GM12878 (cell line): Measurements from ENCODE around the gene RAPGEF4. TPM values are rescaled to one million over a fixed set of nuclear protein-coding genes. Genes with fewer than 3 reads are reported as not detected.

Source experiments
- MTA2 ChIP-seq: fragments of 450-650 bp; IDR thresholded peaks from 2 replicates; pipeline ENCODE4 v1.6.1; 2016; ENCODE audit warnings: low read depth, mild to moderate bottlenecking, moderate library complexity
- RB1 ChIP-seq: fragments of 450-650 bp; formaldehyde crosslinking; IDR thresholded peaks from 2 replicates; pipeline ENCODE4 v1.6.1; 2017; ENCODE audit warnings: mild to moderate bottlenecking, borderline replicate concordance
- SUZ12 ChIP-seq: fragments of 200-600 bp; sonication (generic); IDR thresholded peaks from one replicate; pipeline ENCODE4 v1.6.1; 2018; ENCODE audit warnings: antibody characterized with exemption, mild to moderate bottlenecking; ENCODE audit not compliant: unreplicated experiment
- ZBTB4 ChIP-seq: fragments of 450-650 bp; formaldehyde crosslinking; IDR thresholded peaks from 2 replicates; pipeline ENCODE4 v1.4.0; 2022; ENCODE audit warnings: mild to moderate bottlenecking, moderate library complexity
- polyA plus RNA-seq, 11 experiments: library from polyadenylated mRNA; depleted of rRNA in 4 of 11; unstranded in 6 of 11; stranded (reverse) in 5 of 11; fragments of >200 nt; fragmentation: Nextera tagmentation in 4 of 11; fragmentation: Illumina TruSeq in 1 of 11; extraction: Ambion mirVana in 4 of 11; extraction: Trizol in 1 of 11; gene quantifications; 1 replicate in 1 of 11; 2 replicates in 10 of 11; pipeline versions ENCODE4 v1.2.1 to v1.2.3, GENCODE V29; 2011 to 2016; ENCODE audit warnings: inconsistent platforms in 2 of 11, missing spikeins in 2 of 11, low read depth in 1 of 11
- total RNA-seq, 4 experiments: library from RNA; depleted of rRNA in 3 of 4; stranded (reverse); fragments of >200 nt in 3 of 4; fragmentation: Illumina TruSeq in 1 of 4; extraction: Trizol in 1 of 4; gene quantifications; 2 replicates each; pipeline versions ENCODE4 v1.2.1 to v1.2.3, GENCODE V29; 2013 to 2021
- TF ChIP-seq, protein P1 (sequence below), 3 experiments: IDR thresholded peaks in 2 of 3; conservative IDR thresholded peaks in 1 of 3; 2 replicates each; pipeline ENCODE4 v1.5.1; 2011; ENCODE audit warnings: low read depth in 3 of 3, low read length in 3 of 3, mild to moderate bottlenecking in 3 of 3, control low read depth in 2 of 3, moderate library complexity in 2 of 3, inconsistent platforms in 1 of 3, mixed read lengths in 1 of 3; ENCODE audit not compliant: control insufficient read depth in 2 of 3, insufficient read depth in 1 of 3; ENCODE audit errors: extremely low read depth in 1 of 3
- TF ChIP-seq, protein P2 (sequence below): fragments of 450-650 bp; IDR thresholded peaks from 2 replicates; pipeline ENCODE4 v1.6.1; 2016; ENCODE audit warnings: mild to moderate bottlenecking, moderate library complexity, borderline replicate concordance

RAPGEF4 gene
- total and polyA plus RNA-seq, 10 of the 15 experiments (the other 5 are each of a cell fraction or from before 2014, with no cell fraction given) = 0.18 TPM; not detected in 8

GRCh38 chr2:172830482-172830881, 94.8 kb downstream of the RAPGEF4 start (continued):
- no peak for TF ChIP-seq ZBTB4 (CRISPR knock-in tag)
- no peak for TF ChIP-seq RB1
- TF ChIP-seq MTA2 = no peak
- TF ChIP-seq SUZ12 = no peak
- TF ChIP-seq, protein P1, sequence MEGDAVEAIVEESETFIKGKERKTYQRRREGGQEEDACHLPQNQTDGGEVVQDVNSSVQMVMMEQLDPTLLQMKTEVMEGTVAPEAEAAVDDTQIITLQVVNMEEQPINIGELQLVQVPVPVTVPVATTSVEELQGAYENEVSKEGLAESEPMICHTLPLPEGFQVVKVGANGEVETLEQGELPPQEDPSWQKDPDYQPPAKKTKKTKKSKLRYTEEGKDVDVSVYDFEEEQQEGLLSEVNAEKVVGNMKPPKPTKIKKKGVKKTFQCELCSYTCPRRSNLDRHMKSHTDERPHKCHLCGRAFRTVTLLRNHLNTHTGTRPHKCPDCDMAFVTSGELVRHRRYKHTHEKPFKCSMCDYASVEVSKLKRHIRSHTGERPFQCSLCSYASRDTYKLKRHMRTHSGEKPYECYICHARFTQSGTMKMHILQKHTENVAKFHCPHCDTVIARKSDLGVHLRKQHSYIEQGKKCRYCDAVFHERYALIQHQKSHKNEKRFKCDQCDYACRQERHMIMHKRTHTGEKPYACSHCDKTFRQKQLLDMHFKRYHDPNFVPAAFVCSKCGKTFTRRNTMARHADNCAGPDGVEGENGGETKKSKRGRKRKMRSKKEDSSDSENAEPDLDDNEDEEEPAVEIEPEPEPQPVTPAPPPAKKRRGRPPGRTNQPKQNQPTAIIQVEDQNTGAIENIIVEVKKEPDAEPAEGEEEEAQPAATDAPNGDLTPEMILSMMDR (IDR thresholded peaks at IDR 0.05 in 2 of 3, conservative IDR thresholded peaks at IDR 0.05 in 1 of 3; ENCODE audit: control insufficient read depth in 2 of 3, extremely low read depth in 1 of 3, insufficient read depth in 1 of 3, low read depth in 3 of 3, low read length in 3 of 3) = no peak
- TF ChIP-seq, protein P2, sequence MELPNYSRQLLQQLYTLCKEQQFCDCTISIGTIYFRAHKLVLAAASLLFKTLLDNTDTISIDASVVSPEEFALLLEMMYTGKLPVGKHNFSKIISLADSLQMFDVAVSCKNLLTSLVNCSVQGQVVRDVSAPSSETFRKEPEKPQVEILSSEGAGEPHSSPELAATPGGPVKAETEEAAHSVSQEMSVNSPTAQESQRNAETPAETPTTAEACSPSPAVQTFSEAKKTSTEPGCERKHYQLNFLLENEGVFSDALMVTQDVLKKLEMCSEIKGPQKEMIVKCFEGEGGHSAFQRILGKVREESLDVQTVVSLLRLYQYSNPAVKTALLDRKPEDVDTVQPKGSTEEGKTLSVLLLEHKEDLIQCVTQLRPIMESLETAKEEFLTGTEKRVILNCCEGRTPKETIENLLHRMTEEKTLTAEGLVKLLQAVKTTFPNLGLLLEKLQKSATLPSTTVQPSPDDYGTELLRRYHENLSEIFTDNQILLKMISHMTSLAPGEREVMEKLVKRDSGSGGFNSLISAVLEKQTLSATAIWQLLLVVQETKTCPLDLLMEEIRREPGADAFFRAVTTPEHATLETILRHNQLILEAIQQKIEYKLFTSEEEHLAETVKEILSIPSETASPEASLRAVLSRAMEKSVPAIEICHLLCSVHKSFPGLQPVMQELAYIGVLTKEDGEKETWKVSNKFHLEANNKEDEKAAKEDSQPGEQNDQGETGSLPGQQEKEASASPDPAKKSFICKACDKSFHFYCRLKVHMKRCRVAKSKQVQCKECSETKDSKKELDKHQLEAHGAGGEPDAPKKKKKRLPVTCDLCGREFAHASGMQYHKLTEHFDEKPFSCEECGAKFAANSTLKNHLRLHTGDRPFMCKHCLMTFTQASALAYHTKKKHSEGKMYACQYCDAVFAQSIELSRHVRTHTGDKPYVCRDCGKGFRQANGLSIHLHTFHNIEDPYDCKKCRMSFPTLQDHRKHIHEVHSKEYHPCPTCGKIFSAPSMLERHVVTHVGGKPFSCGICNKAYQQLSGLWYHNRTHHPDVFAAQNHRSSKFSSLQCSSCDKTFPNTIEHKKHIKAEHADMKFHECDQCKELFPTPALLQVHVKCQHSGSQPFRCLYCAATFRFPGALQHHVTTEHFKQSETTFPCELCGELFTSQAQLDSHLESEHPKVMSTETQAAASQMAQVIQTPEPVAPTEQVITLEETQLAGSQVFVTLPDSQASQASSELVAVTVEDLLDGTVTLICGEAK = no peak
